ENCODE measurements around the gene THRA. TPM values are rescaled to one million over a fixed set of nuclear protein-coding genes. Genes with fewer than 3 reads are reported as not detected.

THRA gene
- total RNA-seq, 1 experiment from 2014 or later, result 10.1 TPM

- Histone ChIP-seq H3K4me1 (ENCODE audit: insufficient read depth, low read length) (peaks cover 4% of the 10 kb centered on the region; the same call in 1 of the 2 replicates), H3T11ph (ENCODE audit: low read length) (no peak overlapping the region), H3K4ac (ENCODE audit: low read depth, low read length) (no peak overlapping the region), H3K14ac (ENCODE audit: insufficient read depth, low read length) (no peak overlapping the region), H3K79me1 (ENCODE audit: insufficient read depth, low read depth, low read length, poor library complexity, severe bottlenecking) (no peaks in the 10 kb centered on the region), H3K23me2 (ENCODE audit: insufficient read length, low read depth, low read length, poor library complexity, severe bottlenecking) (no peaks in the 10 kb centered on the region), H2BK5ac (ENCODE audit: insufficient read length, low read length) (no peak overlapping the region), H2BK120ac (ENCODE audit: low read depth, low read length, poor library complexity, severe bottlenecking) (no peak overlapping the region), H4K5ac (ENCODE audit: insufficient read length, low read depth, low read length) (no peak overlapping the region), H3K18ac (ENCODE audit: insufficient read length, low read depth, low read length) (no peak overlapping the region), H4K8ac (replicated peaks; ENCODE audit: insufficient read length, low read depth, low read length) (no peak overlapping the region), H3K9me3 (ENCODE audit: control insufficient read depth, low read depth, low read length) (no peaks in the 10 kb centered on the region), H4K91ac (ENCODE audit: insufficient read length, low read depth, low read length) (no peak overlapping the region), H2AFZ (ENCODE audit: low read length) (no peak overlapping the region), H3K9ac (ENCODE audit: extremely low read depth, insufficient read length, low read length) (no peak overlapping the region), H2BK15ac (ENCODE audit: low read depth, low read length) (no peak overlapping the region), H2AK5ac (ENCODE audit: insufficient read length, low read length) (no peak overlapping the region), H4K20me1 (ENCODE audit: control insufficient read depth, insufficient read depth, insufficient read length) (no peaks in the 10 kb centered on the region), H3K56ac (ENCODE audit: insufficient read length, low read depth, low read length) (no peak overlapping the region), H3K27me3 (ENCODE audit: insufficient read depth, low read length) (no peaks in the 10 kb centered on the region), H2BK12ac (ENCODE audit: insufficient read length, low read depth, low read length) (no peak overlapping the region), H2BK20ac (ENCODE audit: low read depth, low read length, poor library complexity, severe bottlenecking) (no peak overlapping the region), H3K4me2 (ENCODE audit: insufficient read depth, insufficient read length, low read length) (no peak overlapping the region), H3K79me2 (ENCODE audit: insufficient read depth, low read length) (no peaks in the 10 kb centered on the region), H3K27ac (ENCODE audit: insufficient read length, low read depth, low read length) (no peak overlapping the region), H3K23ac (ENCODE audit: insufficient read length, low read depth, low read length) (no peak overlapping the region)
- no peaks in the 10 kb centered on the region for H3K27me3 Mint-ChIP-seq (ENCODE audit: low read depth)
- WGBS (ENCODE audit: extremely low coverage, insufficient read length, low lambda C conversion rate), result no CpG with 5 or more reads among the region's 24 CpGs
- H3K36me3 Mint-ChIP-seq (ENCODE audit: insufficient read depth in 1 of 3, low read depth in 3 of 3), result peaks cover 12 to 43% (median 41%) of the 10 kb centered on the region in 3 experiments; a peak in 6 of 7 replicates
- peak overlapping the region in 1 of 2 experiments; percentile 63; a peak in 2 of 5 replicates for H3K4me3 Mint-ChIP-seq
- peak overlapping the region; percentile 96 to 98 (median 96) for H3K27ac Mint-ChIP-seq
- DNase-seq, result no peak
- no peaks in the 10 kb centered on the region; a peak in 1 of 5 replicates for H3K9me3 Mint-ChIP-seq
- peaks cover 20 to 46% of the 10 kb centered on the region in 2 experiments for H3K4me1 Mint-ChIP-seq
- peak; percentile 36 for TF ChIP-seq CTCF (conservative IDR thresholded peaks at IDR 0.05)
Measured at GRCh38 chr17:40019140-40019991, 43.4 kb upstream of the THRA start.
